Suppressor macrophage treated with lipopolysaccharide for 1 hour (primary cell): ENCODE data around the gene ZNF385C.

Experiments used
- DNase-seq, 3 donors: peaks; one replicate each; pipeline ENCODE4 v3.0.0-alpha.2; 2020 to 2022

ZNF385C gene

DNA sequence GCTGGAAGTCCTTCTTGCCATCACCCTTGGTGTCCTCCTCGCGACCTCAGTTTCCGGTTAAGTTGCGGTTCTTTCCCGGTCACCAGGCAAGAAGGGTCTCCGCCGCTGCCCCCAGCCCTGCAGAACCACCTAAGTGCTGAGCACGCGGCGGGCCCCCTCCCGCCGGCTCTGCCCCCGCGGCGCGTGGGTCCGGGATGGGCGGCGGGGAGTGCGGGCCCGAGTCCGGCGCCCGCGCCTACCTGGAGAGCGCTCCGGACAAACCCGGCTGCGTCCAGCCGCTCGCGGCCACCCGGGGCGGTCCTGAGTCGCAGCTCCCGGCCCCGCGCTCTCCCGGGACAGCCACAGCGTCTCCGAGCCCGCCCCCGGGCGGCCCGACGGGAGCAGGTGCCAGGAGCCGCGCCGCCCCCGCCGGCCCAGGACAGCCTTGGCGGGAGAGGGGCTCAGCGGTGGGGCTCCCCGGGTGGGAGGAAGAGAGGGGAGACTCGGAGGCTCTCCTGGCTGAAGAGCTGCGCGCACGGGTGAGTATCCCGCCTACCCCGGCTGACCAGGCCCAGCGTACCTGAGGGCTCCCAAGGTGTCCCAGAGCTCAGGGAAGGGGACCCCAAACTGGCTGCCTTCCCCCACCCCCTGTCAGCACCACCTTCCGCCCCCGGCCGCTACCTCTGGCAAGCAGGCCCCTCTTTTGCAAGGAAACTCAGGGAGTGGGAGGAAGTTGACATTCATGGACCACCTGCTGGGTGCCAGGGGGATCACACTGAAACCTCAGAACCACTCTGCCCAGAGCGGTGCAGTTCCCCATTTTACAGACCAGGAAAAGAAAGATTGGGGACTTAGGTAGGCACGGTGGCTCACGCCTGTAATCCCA is 25.7 kb downstream of the ZNF385C start:
- peak in 2 of 3 donors; percentile 25 to 60 for DNase-seq

DNA sequence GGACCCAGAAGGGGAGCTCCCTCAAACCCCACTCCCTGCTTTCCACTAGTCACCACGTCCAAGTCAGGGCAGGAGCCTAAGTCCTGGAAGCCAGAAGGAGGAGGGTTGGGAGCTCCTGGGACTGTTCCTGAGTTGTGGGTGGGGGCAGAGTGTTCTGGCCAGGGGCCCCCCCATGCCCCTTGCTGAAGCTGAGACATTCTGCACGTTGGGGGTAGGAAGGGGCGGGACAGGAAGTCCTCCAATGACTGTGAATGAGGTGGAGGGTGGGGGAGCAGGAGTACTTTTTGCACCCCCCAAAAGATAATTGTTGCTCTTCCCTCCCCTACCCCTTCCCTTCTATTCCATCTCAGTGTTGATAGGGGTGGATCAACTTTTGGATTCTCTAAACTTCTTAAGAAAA is 26.5 kb downstream of the ZNF385C start:
- DNase-seq, result no peak

DNA sequence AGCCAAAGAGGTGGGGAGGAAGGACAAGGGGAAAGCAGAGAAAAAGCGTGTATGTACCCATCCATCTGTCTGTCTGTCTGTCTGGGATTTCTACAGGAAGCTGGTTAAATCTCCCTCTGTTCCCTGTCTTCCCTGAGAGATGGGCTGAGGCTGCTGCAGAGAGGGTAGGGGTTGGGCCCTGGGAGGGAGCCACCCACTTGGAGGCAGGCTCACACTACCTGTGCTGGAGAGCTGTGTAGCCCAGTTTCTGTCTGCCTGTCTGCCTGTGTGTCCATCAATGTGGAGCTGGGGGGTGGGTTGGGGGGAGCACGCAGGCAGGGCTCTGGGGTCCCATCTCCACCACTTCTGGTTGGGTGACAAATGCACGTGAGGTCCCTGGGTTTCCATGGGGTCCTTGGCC is 29.3 kb downstream of the ZNF385C start:
- no peak for DNase-seq

DNA sequence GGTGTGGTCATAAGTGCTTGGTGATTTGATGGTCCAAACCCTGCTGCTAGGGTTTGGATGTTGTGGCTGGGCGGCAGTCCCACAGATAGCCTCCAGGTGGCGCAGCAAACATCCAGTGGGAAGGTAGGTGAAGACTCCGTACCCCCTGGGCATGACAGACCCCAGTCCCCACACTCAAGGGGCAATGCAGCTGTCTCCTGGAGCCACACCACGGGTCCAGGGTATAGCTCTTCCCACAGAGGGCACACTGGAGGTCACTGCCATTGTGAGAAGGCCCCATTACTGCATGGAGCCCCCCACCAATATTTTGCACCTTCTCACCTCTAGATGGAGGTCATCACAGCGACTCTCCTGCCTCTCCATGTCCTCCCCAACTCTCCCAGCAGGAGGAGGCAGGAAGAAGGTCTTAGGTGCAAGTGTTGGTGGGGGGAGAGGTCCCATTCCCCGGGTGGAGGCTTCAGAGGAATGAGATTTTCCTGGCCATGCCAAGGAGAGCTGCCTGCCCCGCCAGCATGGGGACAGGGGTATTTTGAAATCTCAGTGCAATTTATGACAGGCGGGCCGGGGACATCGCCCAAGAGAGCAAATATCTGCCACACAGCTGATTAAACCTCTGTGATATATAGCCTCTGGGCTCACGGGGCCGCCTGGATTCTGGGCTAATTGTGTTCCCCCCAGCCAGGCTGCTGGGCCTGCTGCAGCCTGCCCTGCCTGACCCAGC is 30.7 kb downstream of the ZNF385C start:
- DNase-seq, result peak; percentile 64 to 81 (median 73)

DNA sequence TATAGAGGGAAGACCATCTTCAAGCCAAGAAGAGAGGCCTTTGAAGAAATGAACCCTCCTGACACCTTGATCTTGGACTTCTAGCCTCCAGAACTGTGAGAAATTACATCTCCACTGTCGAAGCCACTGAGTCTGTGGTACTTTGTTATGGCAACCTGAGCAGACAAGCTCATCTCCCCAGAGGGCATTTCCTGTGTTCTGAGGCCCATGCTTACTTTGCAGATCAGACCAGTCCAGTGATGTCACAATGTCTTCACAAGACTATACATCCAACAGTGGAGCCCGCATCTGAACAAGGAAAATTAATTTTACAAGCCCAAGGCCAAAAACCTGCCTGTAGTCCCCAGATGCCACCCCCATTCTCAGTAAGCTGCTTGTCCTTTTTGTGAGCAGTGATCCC is 33.1 kb downstream of the ZNF385C start:
- no peak for DNase-seq

DNA sequence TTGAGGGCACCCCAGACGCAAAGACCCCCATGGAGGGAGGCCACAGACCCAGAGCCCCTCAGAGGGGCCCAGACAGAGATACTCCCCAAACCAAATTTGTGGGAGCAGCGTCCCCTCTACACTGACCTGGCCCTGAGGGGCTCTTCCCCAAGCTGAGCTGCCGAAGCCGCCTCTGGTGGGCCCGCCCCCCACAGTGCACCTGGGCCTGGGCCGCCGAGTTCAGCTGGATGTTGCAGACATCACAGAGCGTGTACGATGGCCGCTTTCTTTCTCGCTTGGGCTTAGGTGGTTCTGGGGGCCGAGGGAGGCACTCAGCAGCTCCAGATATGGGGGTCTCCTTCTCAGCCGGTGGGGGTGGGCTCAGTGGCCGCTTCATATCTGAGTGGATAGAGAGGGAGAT is 35.6 kb downstream of the ZNF385C start:
- DNase-seq, result no peak

DNA sequence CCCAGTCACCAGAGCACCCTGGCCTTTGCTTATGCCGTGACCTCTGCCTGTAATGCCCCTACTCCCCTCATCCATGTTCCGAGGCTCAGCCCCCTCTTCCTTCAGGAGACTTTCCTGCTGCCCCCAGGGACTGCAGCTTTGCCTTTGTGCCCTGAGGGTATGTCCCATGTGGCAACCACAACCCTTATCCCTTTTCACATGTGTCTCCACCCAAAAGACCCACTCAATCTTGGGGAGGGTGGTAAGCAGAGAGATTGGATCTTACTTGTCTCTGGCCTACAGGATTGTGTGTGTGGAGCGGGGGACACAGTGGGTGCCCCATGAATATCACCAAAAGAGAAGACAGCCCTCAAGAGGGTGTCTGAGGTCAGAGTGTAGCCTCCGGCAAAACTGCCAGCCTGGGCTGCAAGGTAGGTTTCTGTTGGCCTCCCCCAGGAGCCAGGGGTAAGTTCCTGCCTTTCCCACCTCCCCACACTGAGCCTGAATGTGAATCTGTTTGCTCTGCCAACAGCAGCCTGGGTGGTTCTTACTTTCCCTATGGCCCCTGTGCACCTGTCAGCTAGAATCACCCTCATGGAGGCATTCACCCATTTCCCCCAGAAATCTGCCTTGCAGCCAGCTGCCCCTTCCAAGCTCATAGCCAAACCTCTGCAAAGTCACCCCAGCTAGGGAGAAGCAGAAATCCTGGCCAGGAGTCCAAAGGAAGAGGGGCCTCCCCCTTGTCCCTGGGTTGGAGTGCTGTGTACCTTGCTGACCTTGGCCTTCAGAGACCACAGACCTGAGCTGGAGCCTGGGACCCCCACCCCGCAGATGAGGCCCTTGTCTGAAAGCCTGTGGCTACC is 36.4 kb downstream of the ZNF385C start:
- no peak for DNase-seq

DNA sequence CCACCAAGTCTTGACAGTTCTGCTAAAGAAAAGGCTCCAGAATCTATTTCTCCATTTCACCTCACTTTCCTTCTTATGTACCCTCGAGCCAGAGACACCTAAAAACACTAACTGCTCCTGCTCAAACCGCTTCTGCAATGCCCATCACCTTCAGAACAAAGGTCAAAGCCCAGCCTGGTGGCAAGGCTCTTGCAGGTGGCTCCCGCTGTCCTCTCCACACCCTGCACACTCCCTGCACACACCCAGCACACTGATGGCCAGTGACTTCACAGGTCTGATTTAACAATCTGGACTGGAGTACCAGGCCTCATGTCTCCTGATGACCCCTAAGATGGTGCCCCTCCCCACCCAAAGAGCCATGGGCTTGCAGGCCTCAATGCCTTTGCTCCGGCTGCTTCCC is 38.0 kb downstream of the ZNF385C start:
- DNase-seq, result no peak

DNA sequence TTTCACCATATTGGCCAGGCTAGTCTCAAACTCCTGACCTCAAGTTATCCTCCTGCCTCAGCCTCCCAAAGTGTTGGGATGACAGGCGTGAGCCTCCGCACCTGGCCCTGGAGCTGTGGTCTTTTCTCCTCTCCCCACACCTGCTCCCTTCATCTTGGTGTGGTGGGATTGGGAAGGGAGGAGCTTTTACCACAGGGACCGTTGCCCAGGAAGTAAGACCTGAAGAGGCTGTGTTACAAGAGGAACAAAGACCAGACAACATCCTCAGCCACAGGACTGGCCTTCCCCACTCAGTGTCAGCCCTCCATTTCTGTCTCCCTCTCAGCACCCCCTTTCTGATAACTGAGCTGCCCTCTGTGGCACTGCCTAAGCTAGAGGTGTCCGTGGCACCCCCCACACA is 38.5 kb downstream of the ZNF385C start:
- no peak for DNase-seq

DNA sequence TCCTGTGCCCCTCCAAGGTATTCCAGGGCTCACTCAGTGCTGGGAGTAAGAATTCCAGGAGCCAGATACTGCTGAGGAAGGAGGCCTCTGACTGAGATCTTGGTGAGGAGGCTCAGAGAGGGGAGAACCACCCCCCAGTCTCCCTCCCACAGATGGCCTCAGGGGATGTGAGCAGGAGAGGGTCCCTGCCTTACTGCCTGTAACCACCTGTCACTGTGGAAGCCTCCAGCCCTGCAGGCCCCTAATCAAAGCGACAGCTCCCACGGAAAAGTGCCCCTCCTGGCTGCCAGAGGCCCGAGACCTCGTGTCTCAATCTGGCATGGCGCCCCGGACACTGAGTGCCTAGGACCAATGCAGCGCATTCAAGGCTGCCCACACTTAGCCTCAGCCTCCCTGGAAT is 40.2 kb downstream of the ZNF385C start:
- DNase-seq, result no peak

DNA sequence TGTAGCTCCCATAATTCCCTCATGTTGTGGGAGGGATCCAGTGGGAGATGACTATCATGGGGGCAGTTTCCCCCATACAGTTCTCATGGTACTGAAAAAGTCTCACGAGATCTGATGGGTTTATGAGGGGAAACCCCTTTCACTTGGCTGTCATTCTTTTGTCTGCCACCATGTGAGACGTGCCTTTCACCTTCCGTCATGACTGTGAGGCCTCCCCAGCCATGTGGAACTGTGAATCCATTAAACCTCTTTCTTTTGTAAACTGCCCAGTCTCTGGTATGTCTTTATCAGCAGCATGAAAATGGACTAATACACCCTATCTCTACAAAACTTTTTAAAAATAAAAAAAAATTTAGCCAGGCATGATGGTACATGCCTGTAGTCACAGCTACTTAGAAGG is 41.6 kb downstream of the ZNF385C start:
- no peak for DNase-seq

DNA sequence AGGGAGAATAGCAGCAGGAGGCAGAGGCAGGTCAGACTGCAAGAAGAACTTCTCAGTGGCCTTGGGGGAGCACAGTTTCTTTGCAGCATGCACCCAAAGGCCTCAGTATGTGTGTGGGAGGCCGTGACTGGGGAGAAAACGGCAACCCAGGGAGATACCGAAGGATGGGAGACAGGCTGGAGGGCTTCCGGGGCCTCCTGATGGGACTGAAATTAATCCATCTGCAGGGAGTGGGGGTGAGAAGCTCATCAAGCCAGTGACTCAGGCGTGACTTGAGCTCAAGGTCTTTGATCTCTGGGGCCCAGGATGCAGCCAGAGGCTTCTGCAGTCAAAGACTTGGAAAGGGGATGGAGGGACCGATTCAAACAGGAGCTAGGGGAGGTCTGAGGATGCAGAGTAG is 42.8 kb downstream of the ZNF385C start:
- no peak for DNase-seq

DNA sequence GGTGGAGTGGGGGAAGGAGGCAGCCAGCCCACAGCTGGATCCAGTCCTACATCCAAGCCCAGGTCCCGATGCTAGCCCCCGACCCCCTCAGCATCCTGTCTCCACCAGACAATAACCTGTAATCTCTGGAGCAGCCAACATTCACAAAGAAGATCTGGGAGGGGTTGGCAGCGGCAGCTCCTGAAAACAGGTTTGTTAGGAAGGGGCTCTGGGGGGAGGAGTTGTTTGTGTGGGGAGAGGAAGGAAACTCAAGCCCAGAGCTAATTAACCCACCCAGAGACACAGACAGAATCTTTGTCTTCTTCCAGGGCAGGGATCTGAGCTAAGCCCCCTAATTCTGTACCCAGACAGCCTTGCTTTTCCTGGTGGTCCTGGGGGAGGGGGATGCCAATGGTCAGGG is 43.2 kb downstream of the ZNF385C start:
- DNase-seq, result no peak

DNA sequence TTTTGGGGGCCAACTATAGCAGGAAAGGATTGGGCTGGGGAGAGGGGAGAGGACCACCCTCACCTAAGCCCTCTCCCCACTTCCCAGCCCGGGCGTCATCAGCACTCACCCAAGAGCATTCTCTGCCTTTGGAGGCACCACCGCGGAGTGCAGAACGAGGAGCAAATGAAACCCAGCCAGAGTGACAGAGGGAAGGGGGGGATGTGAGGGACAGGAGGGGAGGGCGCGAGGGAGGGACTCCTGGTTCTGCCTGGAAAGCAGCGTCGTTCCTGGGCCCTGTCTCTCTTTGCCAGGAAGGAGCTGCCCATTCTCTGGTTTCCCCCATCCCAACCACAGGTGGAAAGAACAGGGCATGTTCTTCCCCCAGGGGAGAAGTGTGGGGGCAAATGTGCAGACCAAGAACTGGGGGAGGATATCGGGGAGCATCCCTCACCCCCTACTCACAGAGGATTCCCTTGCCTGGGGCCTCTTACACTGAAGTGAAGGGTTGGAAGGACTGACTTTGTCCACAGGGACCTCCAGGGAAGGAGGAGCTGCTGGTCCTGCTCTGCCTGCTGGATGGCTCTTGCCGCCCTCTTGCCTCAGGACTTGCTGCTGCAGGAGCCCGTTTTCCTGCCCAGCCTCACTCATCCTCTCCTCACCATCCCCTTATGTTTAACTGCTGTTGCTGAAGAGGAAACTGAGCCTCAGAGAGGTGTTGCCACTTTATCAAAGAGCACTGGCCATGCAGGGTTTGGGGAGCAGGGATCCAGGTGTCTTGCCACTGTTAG is 44.4 kb downstream of the ZNF385C start:
- DNase-seq, result no peak

DNA sequence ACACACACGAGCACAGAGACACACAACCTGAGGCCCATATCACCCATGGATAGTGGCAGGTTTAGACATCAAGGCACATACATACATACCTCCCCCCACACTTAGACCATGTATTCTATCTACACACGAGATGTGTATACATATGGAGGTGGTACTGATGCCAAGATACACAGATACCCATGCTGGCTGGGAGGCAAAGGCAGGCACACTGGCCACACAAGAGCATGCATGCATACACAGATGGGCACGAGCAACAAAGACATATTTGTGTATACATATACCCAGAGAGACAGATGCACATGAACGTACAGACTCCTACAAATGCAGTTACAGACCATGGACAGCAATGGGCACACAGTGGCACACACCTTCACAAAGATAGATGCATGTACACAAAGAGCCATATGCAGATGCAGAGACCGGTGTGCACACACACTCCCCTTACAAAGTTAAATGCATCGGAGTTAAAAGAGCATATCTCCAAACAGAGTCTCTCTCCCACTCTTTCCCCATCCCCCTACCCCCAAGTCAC is 45.9 kb downstream of the ZNF385C start:
- no peak for DNase-seq

DNA sequence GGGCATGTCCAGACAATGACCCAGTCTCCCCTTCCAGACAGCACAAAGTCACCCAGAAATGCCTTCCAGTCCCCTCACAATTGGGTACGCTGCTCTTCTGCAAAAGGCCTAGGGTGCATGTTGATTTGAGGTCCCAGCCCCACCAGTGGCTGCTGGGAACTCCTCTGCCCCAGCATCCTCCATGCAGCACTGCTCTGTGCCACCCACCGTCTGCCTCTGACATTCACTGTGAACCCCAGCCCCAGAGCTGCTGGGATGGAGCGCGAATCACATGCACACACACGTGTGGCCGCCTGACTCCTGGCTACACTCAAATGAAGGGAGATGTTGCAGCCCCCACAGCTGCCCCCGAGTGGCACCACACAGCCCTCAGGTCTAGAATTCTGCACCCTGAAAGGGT is 46.6 kb downstream of the ZNF385C start:
- DNase-seq, result no peak

DNA sequence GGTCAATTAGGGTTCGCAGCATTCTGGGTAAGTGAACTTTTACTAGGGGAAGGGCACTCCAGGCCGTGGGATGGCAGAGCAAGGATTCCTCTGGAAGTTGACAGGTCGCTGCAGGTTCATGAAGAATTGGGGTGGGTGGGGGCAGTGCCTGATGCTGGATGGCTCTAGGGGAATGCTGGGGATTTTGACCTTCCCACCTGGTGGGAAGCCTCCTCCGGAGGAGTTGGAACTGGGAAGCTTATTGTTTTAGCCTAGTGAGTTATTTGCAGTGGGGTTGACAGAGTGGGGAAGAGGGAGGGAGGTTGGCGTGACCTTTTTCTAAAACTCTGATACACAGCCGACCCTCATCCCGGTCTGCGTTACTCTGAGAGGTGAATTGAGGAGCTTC is 47.3 kb downstream of the ZNF385C start:
- DNase-seq, result no peak

DNA sequence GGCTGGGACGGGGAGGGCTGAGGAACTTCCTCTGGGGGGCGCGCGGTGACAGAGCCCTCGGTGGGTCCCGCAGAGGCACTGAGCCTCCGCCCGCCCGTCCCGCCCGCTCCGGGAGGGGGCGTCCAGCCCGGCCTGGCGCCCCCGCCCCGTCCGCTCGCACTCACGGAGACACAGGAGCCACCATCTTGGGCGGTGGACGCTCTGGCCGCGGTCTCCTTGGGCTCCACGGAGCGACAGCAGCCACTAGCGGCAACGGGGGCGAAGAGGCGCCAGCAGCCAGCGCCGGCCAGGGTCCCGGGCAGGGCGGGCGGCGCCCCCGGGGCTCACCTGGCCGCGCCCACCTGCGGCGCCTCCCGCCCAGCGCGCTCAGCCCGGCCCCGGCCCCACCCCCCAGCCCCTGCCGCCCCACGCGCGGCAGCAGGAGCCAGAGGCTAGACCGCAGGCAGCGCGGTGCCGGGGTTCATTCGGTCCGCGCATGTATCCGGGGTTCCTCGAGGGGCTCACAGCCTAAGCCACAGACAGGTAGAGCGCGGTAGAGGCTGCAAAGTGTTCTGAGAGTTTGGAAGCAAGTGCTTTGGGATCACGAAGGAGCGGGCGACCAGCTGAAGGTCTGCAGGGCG is 47.8 kb downstream of the ZNF385C start, which contains the start of gene C17orf113:
TSS of gene C17orf113 (minus strand) at position 209 of the 620 bp plus-strand sequence. CDS start 7,225 bp downstream, outside the sequence.
- DNase-seq, result peak; percentile 57 to 81 (median 67)

DNA sequence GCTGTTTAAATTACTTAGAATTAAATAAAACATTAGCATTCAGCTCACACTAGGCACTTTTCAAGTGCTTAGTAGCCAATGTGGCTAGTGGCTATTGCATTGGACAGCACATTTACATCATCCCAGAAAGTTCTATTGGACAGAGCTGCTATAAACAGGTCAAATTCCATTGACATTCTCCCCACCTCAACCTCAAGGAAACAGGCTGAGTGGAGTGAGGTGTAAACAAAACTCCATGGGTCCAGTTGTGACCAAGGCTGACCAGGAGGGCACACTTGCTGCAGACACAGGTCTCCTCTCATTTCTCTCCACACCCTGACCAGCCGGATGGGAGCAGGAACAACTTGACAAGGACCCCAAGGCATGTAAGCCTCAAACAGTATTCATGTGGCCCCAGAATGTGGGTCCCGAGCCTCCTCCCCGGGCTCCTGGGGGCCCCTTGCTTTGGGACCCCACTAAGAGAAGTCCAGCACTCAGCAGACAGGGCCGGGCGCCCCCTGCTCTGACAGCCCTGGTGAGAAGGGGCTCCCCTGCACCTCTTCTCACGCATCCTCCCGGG is 48.4 kb downstream of the ZNF385C start:
- DNase-seq, result no peak

DNA sequence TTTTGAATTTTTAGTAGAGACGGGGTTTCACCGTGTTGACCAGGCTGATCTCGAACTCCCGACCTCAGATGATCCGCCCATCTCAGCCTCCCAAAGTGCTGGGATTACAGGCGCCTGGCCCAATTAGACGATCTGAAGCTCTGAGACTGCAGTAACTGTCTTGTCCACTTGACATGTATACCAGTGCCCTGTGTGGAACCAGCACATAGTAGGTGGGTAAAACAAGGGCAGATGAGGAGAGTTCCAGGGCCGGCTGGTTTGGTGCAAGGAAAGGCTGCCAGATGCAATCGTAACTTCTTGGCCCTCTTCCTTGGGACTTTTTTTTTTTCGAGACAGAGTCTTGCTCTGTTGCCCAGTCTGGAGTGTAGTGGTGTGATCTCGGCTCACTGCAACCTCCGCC is 50.9 kb downstream of the ZNF385C start:
- no peak for DNase-seq

DNA sequence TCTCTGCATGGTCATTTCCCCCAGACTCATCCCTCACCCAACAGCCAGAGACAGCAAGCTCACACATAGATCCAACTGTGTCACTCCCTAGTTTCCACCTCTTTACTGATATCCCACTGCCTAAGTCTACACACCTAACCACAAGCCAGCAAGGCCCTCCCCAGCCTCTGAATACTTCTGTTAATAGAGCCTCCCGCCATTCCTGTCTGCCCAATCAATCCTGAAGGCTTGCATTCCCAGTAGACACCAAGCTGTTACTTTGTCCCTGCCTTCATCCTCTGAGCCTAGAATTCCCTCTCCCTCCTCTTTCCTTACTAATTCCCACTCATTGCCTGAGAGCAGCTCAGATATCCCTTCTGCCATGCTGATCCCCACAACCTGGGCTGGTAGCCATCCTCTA is 52.6 kb downstream of the ZNF385C start:
- DNase-seq, result no peak
